MCF 10A (cell line): Measurements from ENCODE around the gene TOMM40. TPM values are rescaled to one million over a fixed set of nuclear protein-coding genes. Genes with fewer than 3 reads are reported as not detected.
"Not testable (repeated sequence)": the region's sequence is repeated elsewhere in the genome, so short reads cannot be mapped to it uniquely, and the experiment has no call there.

ENCODE experiments used
- BruUV-seq: library from RNA; stranded (reverse); fragments of 400-500 nt; replicated peaks from 2 replicates; lab custom pipeline; 2021; lab: Mats Ljungman, UMichigan
- CTCF ChIA-PET: fragments of 300-600 bp; sonication (Branson Sonifier 250); formaldehyde crosslinking; extraction: SDS; loops from one replicate; lab custom pipeline; 2021; ENCODE audit warnings: antibody characterized with exemption, inconsistent platforms; lab: Yijun Ruan, JAX
- POLR2A ChIA-PET: fragments of 300-600, 350-650 bp; sonication (Branson Sonifier 250); formaldehyde crosslinking; extraction: SDS; loops from one replicate; lab custom pipeline; 2020; ENCODE audit warnings: antibody characterized with exemption, inconsistent platforms; lab: Yijun Ruan, JAX
- DNase-seq: peaks from one replicate; pipeline ENCODE4 v3.0.0-alpha.2; 2018; ENCODE audit not compliant: unreplicated experiment
- H3K27ac Mint-ChIP-seq: one replicate; pipeline ENCODE4 v1.8.0; 2022; ENCODE audit warnings: mild to moderate bottlenecking, low read depth, mixed read lengths; ENCODE audit not compliant: unreplicated experiment
- H3K27me3 Mint-ChIP-seq: one replicate; pipeline ENCODE4 v1.8.0; 2022; ENCODE audit warnings: mixed read lengths; ENCODE audit not compliant: insufficient read depth, unreplicated experiment
- H3K36me3 Mint-ChIP-seq: one replicate; pipeline ENCODE4 v1.8.0; 2022; ENCODE audit warnings: mild to moderate bottlenecking, moderate library complexity, mixed read lengths; ENCODE audit not compliant: insufficient read depth, unreplicated experiment
- H3K4me1 Mint-ChIP-seq: one replicate; pipeline ENCODE4 v1.8.0; 2022; ENCODE audit warnings: mixed read lengths; ENCODE audit not compliant: insufficient read depth, unreplicated experiment
- H3K4me3 Mint-ChIP-seq: one replicate; pipeline ENCODE4 v1.8.0; 2022; ENCODE audit warnings: mild to moderate bottlenecking, moderate library complexity, mixed read lengths; ENCODE audit not compliant: unreplicated experiment
- H3K9me3 Mint-ChIP-seq: one replicate; pipeline ENCODE4 v1.8.0; 2022; ENCODE audit warnings: mixed read lengths; ENCODE audit not compliant: unreplicated experiment
- CTCF ChIP-seq: fragments of 200-600 bp; IDR thresholded peaks from one replicate; pipeline ENCODE4 v1.8.0; 2022; ENCODE audit warnings: antibody characterized with exemption, mild to moderate bottlenecking; ENCODE audit not compliant: unreplicated experiment
- intact Hi-C: fragments of 100-400 bp; cut with micrococcal nuclease; formaldehyde crosslinking; loops from 2 replicates; pipeline ENCODE4 v1.14.1; 2022
- total RNA-seq: library from RNA; stranded (reverse); gene quantifications from 2 replicates; pipeline ENCODE4 v1.2.3, GENCODE V29; 2022

TOMM40 gene
- total RNA-seq, 1 experiment from 2014 or later = 114 TPM

GRCh38 chr19:44912854-44913253 lies 21.8 kb downstream of the TOMM40 start:
- Mint-ChIP-seq H3K4me3 (no peak overlapping the region), H3K27ac (no peak overlapping the region), H3K4me1 (peaks cover 25% of the 10 kb centered on the region), H3K27me3 (no peaks in the 10 kb centered on the region), H3K36me3 (no peaks in the 10 kb centered on the region), H3K9me3 (no peaks in the 10 kb centered on the region)
- POLR2A ChIA-PET = no interaction called here
- CTCF ChIA-PET = interaction anchor here (0.7 to 3.9 kb wide), 4 partner anchors 9 to 38 kb away, joined by 3 to 46 read pairs (median 4); partner anchors contain the start of gene APOC2
- DNase-seq = no peak
- no TSS peak for BruUV-seq
- no peak for TF ChIP-seq CTCF
- intact Hi-C loops = no loop called here

GRCh38 chr19:44913512-44914432 lies 22.7 kb downstream of the TOMM40 start:
- H3K27ac Mint-ChIP-seq, intact Hi-C loops, H3K36me3 Mint-ChIP-seq, DNase-seq, H3K9me3 Mint-ChIP-seq, CTCF ChIA-PET, H3K27me3 Mint-ChIP-seq, BruUV-seq: not testable (repeated sequence)
- H3K4me3 Mint-ChIP-seq = peak overlapping the region; percentile 75
- POLR2A ChIA-PET = interaction anchor here (0.5 kb wide), 1 partner anchor 24 kb away, joined by 3 read pairs; no protein-coding TSS in a partner anchor
- H3K4me1 Mint-ChIP-seq = peaks cover 25% of the 10 kb centered on the region

GRCh38 chr19:44914433-44915206 lies 23.6 kb downstream of the TOMM40 start, which contains the start of gene APOC1:
Gene APOC1 (plus strand): TSS chr19:44914608. CDS start chr19:44914892, 284 bp downstream.
- H3K36me3 Mint-ChIP-seq, H3K9me3 Mint-ChIP-seq, H3K27ac Mint-ChIP-seq, intact Hi-C loops, H3K27me3 Mint-ChIP-seq, BruUV-seq: not testable (repeated sequence)
- peak within 1 kb of the TSS; percentile 75 for H3K4me3 Mint-ChIP-seq
- ChIA-PET CTCF (interaction anchor here (0.6 to 1.4 kb wide), 4 partner anchors 11 to 215 kb away, joined by 3 to 5 read pairs (median 4); no protein-coding TSS in a partner anchor), POLR2A (interaction anchor here (0.8 kb wide), 2 partner anchors 10 to 40 kb away, joined by 3 read pairs; no protein-coding TSS in a partner anchor)
- H3K4me1 Mint-ChIP-seq = peaks cover 25% of the 10 kb centered on the region
- DNase-seq = peak; percentile 85

GRCh38 chr19:44924243-44924725 lies 33.2 kb downstream of the TOMM40 start:
- peaks cover 15% of the 10 kb centered on the region for H3K27me3 Mint-ChIP-seq
- CTCF ChIA-PET = interaction anchor here (1.0 to 2.3 kb wide), 2 partner anchors 23 to 28 kb away, joined by 3 to 7 read pairs; no protein-coding TSS in a partner anchor
- BruUV-seq = no TSS peak

More at GRCh38 chr19:44924243-44924725, 33.2 kb downstream of the TOMM40 start:
- TF ChIP-seq CTCF = no peak
- intact Hi-C loops = no loop called here
- Mint-ChIP-seq H3K27ac (no peak overlapping the region), H3K36me3 (peaks cover 5% of the 10 kb centered on the region), H3K9me3 (no peaks in the 10 kb centered on the region), H3K4me3 (no peak overlapping the region), H3K4me1 (peaks cover 8% of the 10 kb centered on the region)
- no peak for DNase-seq
- POLR2A ChIA-PET = no interaction called here
